Natural killer cell (primary cell): ENCODE data around the gene ALDH1B1. TPM values are rescaled to one million over a fixed set of nuclear protein-coding genes. Genes with fewer than 3 reads are reported as not detected.

ENCODE experiments used
- ATAC-seq, 3 donors: fragments of 150-1000 bp in 2 of 3; fragments of 200-7000 bp in 1 of 3; cut with Tn5 transposase; 1 replicate in 1 of 3; 2 replicates in 2 of 3; pipeline ENCODE4 v1.10.0; 2021; ENCODE audit warnings: mild to moderate bottlenecking in 2 of 3, moderate library complexity in 2 of 3
- DNase-seq, 2 donors: peaks; one replicate each; pipeline versions ENCODE4 v3.0.0 to v3.0.0-alpha.2; 2013 to 2021; ENCODE audit warnings: mixed read lengths in 1 of 2
- H3K27ac ChIP-seq: one replicate; pipeline ENCODE4 v1.5.1; 2013; ENCODE audit warnings: mild to moderate bottlenecking, low read length
- H3K27me3 ChIP-seq: one replicate; pipeline ENCODE4 v1.6.1; 2013; ENCODE audit warnings: low read length; ENCODE audit not compliant: control insufficient read depth, insufficient read depth
- H3K36me3 ChIP-seq: one replicate; pipeline ENCODE4 v1.6.1; 2013; ENCODE audit warnings: low read length; ENCODE audit not compliant: control insufficient read depth, insufficient read depth
- H3K4me1 ChIP-seq: one replicate; pipeline ENCODE4 v1.6.1; 2013; ENCODE audit warnings: low read length; ENCODE audit not compliant: control insufficient read depth, insufficient read depth
- H3K4me3 ChIP-seq: one replicate; pipeline ENCODE4 v1.5.1; 2013; ENCODE audit warnings: low read length
- H3K9me3 ChIP-seq: one replicate; pipeline ENCODE4 v1.6.1; 2013; ENCODE audit warnings: low read length; ENCODE audit not compliant: control insufficient read depth, insufficient read depth
- H3K27ac Mint-ChIP-seq, 2 donors: one replicate each; pipeline ENCODE4 v1.8.0; 2022; ENCODE audit warnings: mild to moderate bottlenecking in 2 of 2, mixed read lengths in 2 of 2, moderate library complexity in 1 of 2
- H3K27me3 Mint-ChIP-seq, 2 donors: one replicate each; pipeline ENCODE4 v1.8.0; 2022; ENCODE audit warnings: low read depth in 2 of 2, mixed read lengths in 2 of 2
- H3K36me3 Mint-ChIP-seq: one replicate; pipeline ENCODE4 v1.8.0; 2022; ENCODE audit warnings: mixed read lengths
- H3K4me1 Mint-ChIP-seq, 2 donors: one replicate each; pipeline ENCODE4 v1.8.0; 2022; ENCODE audit warnings: mixed read lengths in 2 of 2
- H3K4me3 Mint-ChIP-seq: one replicate; pipeline ENCODE4 v1.8.0; 2022; ENCODE audit warnings: mild to moderate bottlenecking, moderate library complexity, mixed read lengths
- H3K9me3 Mint-ChIP-seq, 2 donors: one replicate each; pipeline ENCODE4 v1.8.0; 2022; ENCODE audit warnings: mixed read lengths in 2 of 2
- CTCF ChIP-seq: fragments of 200-600 bp; IDR thresholded peaks from one replicate; pipeline ENCODE4 v1.8.0; 2022; ENCODE audit warnings: antibody characterized with exemption
- WGBS: methylation state at CpG from one replicate; pipeline ENCODE4 v1.1.7; 2013; ENCODE audit warnings: missing lambda C conversion rate; ENCODE audit not compliant: insufficient coverage; 5-methylcytosine and 5-hydroxymethylcytosine counted together
- intact Hi-C: fragments of 100-400 bp; cut with micrococcal nuclease; formaldehyde crosslinking; loops from one replicate; pipeline ENCODE4 v1.14.2; 2022
- total RNA-seq, 4 donors: library from RNA; stranded (reverse); fragments of 120-200 nt in 1 of 4; gene quantifications; one replicate each; pipeline versions ENCODE4 v1.2.3 to v1.2.4, GENCODE V29; 2013 to 2022

The ALDH1B1 gene
- total RNA-seq, 3 donors from 2014 or later (not counting 1 experiment from before 2014, with no cell fraction given), result 2.5 to 5.3 (median 3.5) TPM

- Mint-ChIP-seq H3K36me3 (no peaks in the 10 kb centered on the region), H3K4me3 (no peak overlapping the region), H3K27ac (no peak overlapping the region), H3K4me1 (peaks cover 2 to 8% of the 10 kb centered on the region in 2 donors), H3K27me3 (peaks cover 17 to 23% of the 10 kb centered on the region in 2 donors), H3K9me3 (no peaks in the 10 kb centered on the region)
- Histone ChIP-seq H3K4me3 (no peak overlapping the region), H3K27me3 (no peaks in the 10 kb centered on the region), H3K4me1 (no peaks in the 10 kb centered on the region), H3K9me3 (no peaks in the 10 kb centered on the region), H3K36me3 (no peaks in the 10 kb centered on the region), H3K27ac (no peak overlapping the region)
- TF ChIP-seq CTCF, result no peak
- intact Hi-C loops, result no loop called here
- ATAC-seq (no peak), DNase-seq (no peak)
- WGBS, result 93% methylated on average over 7 of the region's 7 CpGs
Observed at GRCh38 chr9:38344566-38345324, 47.8 kb upstream of the ALDH1B1 start.

DNA sequence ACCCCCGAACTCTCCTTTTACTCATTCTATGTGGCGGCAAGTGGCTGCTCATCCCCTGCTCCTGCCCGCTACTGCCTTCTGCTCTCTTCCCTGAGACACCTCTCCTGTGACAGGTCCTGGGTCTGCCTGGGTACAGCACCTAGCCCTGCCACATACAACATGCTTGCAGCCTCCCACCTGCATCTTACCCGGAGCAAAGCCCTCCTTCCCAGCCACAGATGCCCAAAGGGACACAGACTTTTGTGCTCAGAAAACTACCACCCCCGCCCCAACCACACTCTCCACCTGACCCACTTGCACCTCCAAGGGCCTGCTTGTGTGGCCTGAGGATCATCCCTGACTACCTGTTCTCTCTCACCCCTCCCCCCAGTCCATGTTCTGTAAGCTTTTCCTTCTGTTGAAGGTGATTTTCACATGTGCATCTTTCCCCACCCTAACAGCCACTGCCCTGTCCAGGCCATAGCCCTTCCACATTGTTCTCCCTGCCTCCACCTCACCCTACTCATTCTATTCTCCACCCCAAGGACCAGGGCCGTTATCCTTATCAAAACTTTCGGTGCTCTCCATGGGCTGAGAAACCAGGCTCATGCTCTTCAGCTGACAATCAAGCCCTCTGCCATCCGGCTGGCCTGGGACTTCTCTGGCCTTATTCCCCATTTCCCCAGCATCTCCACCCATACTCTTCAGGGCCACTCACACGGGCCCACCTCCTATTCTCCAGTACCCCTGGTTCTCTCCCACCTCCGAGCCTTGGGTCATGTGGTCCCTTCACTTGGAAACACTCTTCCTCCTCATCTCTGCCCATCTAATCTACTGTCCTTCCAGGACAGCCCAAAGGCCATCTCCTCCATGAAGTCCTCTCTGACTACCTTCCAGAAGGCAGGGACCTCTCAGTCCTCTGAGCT is 46.4 kb upstream of the ALDH1B1 start:
- H3K27ac Mint-ChIP-seq, result no peak overlapping the region
- ATAC-seq, result no peak
- Histone ChIP-seq H3K4me3 (no peak overlapping the region), H3K4me1 (no peaks in the 10 kb centered on the region), H3K27ac (no peak overlapping the region), H3K27me3 (no peaks in the 10 kb centered on the region), H3K9me3 (no peaks in the 10 kb centered on the region), H3K36me3 (no peaks in the 10 kb centered on the region)
- no peak overlapping the region for H3K4me3 Mint-ChIP-seq
- no peaks in the 10 kb centered on the region for H3K9me3 Mint-ChIP-seq
- intact Hi-C loops, result no loop called here
- TF ChIP-seq CTCF, result no peak
- WGBS, result 85% methylated on average over 10 of the region's 10 CpGs
- no peak for DNase-seq
- H3K27me3 Mint-ChIP-seq, result peaks cover 18 to 26% of the 10 kb centered on the region in 2 donors
- peaks cover 0 to 6% of the 10 kb centered on the region in 2 donors for H3K4me1 Mint-ChIP-seq
- no peaks in the 10 kb centered on the region for H3K36me3 Mint-ChIP-seq

GRCh38 chr9:38346811-38347210 is 45.7 kb upstream of the ALDH1B1 start:
- TF ChIP-seq CTCF, result no peak
- no peaks in the 10 kb centered on the region for H3K9me3 Mint-ChIP-seq
- H3K27ac Mint-ChIP-seq, result no peak overlapping the region
- ATAC-seq (no peak), DNase-seq (no peak)
- peaks cover 18 to 26% of the 10 kb centered on the region in 2 donors for H3K27me3 Mint-ChIP-seq
- intact Hi-C loops, result no loop called here
- Histone ChIP-seq H3K4me1 (no peaks in the 10 kb centered on the region), H3K27ac (no peak overlapping the region), H3K9me3 (no peaks in the 10 kb centered on the region), H3K27me3 (no peaks in the 10 kb centered on the region), H3K36me3 (no peaks in the 10 kb centered on the region), H3K4me3 (no peak overlapping the region)
- no peak overlapping the region for H3K4me3 Mint-ChIP-seq
- 90% methylated on average over 7 of the region's 7 CpGs for WGBS
- no peaks in the 10 kb centered on the region for H3K36me3 Mint-ChIP-seq
- peaks cover 0 to 6% of the 10 kb centered on the region in 2 donors for H3K4me1 Mint-ChIP-seq
